Cerebellar cortex (tissue), 1 donor: ENCODE measurements around the gene KIF25.

Source experiments
- DNase-seq: peaks from one replicate; pipeline ENCODE4 v3.0.0-alpha.2; 2015; ENCODE audit warnings: low spot score

The KIF25 gene

DNA sequence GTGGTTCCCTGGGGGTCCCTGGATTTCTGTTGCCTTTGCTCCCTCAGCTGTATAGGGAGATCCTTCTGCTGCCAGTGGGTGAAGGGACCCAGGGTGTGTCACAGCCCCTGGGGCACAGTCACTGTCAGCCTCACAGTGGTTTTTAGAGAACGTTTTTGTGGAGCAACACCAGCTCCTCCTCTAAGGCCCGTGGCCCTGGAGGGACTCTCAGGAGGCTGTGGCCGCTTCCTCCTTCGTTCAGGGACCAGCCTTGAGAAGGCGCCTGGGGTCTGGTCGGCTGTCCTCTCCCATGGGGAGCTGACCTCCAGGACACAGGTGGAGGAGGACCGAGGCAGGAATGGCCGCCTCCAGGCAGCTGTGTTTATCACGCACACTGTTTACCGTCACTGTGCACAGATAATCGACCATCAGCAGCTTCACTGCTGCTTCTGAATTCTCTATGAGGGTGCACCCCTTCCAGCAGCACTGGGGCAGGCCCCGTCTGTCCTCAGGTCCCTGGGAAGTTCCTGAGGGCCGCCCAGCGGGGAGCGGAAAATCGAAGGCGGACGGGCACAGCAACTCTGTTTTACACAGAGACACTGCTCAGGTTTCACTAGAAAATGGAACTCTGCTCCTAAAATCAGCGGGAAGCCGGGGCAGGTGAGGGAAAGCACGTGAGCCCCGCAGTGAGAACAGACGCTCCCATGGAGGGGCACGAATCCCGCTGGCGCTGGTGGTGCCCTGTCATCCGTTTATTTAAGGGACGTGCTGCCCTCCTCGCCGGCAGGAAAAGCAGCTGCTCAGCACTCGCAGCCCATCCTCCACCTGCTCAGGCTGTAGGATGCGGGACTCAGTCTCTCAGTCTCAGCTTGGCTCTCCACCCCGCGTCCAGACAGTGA lies 92.0 kb downstream of the KIF25 start:
- no peak for DNase-seq

DNA sequence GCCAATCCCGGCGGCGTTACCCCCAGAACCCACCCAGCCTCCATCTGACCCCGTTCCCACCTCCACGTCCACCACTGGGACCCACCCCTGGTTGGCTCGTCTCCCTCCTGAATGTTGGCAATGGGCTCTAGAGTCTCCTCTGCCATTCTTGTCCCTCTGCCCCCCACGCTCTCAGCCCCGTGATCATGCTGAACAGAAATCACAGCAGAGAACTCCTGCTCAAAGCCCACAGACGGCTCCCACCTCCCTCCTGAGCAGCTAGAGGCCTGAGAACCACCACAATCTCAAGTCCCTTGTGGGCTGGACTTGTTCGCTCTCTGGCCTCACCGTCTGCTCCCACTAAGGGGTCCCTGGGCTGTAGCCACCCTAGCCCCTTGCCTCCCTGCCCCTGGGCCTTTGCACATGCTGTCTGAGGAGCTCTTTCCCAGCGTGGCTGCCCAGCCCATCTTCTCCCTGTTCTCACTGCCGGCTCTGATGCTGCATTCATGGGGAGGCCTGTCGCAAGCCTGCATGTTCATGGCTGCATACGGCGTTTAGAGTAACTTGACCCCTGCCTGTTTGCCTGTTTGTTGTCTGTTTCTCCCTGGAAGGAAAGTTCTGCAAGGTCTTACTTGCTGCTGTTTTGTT lies 92.7 kb downstream of the KIF25 start:
- no peak for DNase-seq

DNA sequence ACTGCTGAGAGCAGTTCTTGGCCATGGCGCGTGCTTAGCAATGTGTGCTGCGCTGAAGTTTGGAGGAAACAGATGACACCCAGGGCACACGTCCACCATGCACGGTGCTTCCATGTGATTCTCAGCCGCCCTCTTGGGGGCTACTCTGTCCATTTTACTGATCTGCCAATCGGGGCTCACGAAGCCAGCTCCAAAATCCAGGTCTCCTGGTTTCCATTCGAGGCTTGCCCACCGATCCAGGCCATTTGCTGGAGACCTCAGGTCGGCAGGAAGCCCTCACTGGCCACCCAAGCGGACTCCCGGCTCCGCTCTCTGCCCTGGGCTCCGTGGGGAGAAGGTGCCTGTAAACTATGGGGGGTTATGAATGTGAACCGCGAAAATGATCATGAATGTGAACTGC lies 93.2 kb downstream of the KIF25 start:
- no peak for DNase-seq

DNA sequence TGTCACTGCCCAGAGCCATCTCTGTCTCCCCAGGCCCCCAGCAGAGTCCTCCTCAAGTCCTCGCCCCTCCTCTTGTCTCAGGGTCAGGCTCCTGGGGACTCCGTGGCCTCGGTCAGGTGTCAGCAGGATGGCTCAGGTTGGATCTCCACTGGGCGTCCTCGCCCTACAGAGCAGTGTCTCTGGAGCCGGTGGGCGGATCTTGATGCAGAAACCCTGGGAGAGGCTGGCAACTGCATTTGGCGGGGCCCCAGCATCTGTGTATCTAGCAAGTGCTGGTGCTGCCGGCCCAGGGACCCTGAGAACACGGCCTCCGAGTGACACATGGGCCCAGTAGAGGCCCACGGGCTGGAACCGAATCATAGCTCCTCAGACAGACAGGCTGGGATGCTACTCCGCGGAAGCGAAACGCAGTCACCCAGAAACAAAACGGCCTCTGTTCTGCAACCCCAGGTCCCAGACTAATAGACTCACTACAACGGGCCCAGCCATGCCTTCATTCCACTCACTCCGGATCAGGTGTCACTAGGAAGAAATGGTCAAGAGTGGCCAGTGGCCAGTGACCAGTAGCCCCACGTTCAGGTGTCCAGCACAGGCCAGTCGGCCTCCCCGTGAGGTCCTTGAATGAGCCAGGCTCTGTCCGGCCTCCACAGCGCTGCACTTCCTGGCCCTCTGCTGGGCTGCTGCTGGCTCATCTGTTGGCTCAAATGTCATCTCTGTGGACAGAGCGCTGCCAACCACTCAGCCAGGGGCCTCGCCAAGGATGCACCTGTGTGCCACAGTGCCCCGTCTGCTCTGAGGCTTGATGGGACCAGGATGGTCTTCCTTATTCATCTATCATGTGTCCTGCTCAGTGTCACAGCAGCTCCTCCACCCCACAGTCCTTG lies 94.2 kb downstream of the KIF25 start:
- DNase-seq = no peak

DNA sequence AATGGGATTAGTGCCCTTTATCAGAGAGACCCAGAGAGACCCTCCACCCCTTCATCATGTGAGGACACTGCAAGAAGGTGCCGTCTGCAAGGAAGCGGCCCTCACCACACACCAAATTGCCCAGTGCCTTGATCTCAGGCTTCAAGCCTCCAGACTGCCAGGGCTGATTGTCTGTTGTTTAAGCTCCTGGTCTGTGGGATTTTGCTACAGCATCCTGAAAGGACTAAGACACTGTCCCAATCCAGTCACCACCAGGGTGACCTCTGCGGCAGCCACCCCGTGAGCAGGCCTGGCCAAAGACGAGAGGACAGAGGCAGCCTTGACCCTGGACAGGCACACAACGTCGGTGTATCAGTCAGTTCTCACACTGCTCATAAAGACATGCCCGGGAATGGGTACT lies 95.1 kb downstream of the KIF25 start:
- DNase-seq = no peak

DNA sequence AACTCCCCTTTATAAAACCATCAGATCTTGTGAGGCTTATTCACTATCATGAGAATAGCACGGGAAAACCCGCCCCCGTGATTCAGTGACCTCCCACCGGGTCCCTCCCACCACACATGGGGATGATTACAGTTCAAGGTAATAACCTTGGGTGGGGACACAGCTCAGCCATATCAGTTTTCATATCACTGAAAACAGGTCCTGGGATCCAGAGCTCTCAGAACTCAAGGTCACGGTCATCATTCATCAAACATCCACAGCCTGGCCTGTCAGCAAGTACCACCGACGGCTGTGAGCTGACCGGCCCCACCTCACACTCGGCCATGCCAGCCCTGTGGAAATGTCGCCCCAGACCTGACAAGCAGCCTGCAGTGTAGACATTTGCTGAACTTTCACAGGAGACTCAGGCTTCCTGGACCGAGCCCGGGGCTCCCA lies 95.6 kb downstream of the KIF25 start:
- no peak for DNase-seq

DNA sequence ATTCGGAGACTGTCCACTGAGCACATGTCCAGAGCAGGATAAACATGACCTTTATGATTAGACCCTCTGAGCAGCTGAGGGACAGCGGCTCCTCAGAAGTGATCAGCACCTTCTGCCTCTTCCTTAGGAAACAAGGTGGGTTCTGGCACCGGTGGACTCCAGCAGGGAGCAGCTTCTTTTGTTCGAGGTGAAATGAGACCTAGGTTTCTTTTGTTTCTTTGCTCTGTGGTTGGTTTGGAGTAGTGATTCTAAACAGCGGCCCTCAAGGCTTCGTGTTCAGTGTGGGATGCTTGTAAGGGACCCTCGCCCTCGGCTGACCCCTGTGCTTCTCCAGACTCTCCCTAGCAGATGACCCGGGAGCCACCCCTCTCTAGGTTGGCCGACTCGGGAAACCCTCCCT lies 96.2 kb downstream of the KIF25 start:
- DNase-seq = no peak
